HG03175 (cell line): ENCODE data around the gene C1QTNF8.

ENCODE experiments used
- ATAC-seq: cut with Tn5 transposase; IDR thresholded peaks from one replicate; pipeline ENCODE4 v1.9.1; 2021; ENCODE audit warnings: mild to moderate bottlenecking, moderate library complexity; ENCODE audit not compliant: unreplicated experiment

Gene C1QTNF8

DNA sequence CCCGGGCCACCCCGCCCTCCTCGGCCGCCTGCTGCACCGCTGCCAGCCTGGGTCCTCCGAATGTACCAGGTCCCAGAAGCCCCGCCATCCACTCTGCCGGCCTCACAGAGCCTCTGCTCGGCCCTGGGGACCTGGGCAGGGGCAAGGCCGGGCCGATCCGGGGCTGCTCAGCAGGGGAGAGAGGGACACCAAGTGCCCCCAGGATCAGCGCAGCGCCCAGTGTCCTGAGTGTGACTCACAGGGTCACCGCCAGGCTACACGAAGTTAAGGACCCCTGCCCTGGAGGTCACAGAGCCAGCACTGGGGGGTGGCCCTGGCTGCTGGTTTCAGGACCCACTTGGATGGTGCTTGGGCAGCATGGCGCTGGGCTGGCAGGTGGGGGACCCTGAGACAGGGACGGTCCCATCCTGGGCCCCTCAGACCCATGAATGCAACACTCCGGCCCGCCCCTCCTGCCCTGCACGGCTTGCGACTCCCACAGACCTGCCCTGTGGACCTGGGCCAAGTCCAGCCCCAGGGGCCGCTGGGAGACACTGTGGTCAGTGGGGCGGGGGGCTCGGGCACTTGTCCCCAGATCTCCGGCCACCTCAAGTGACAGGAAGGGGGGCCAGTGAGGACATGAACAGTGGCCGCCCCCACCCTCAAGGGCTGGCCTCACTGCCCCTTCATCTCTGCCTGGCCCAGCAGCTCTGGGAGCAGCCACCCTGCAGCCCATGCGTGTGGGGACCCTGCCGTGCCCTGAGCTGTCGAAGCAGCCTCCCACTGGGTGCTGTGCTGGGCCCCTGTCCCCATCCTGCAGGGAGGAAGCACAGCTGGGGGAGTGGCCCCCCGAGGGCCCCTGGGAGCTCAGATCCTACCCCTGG lies 46.7 kb downstream of the C1QTNF8 start:
- ATAC-seq: no peak

DNA sequence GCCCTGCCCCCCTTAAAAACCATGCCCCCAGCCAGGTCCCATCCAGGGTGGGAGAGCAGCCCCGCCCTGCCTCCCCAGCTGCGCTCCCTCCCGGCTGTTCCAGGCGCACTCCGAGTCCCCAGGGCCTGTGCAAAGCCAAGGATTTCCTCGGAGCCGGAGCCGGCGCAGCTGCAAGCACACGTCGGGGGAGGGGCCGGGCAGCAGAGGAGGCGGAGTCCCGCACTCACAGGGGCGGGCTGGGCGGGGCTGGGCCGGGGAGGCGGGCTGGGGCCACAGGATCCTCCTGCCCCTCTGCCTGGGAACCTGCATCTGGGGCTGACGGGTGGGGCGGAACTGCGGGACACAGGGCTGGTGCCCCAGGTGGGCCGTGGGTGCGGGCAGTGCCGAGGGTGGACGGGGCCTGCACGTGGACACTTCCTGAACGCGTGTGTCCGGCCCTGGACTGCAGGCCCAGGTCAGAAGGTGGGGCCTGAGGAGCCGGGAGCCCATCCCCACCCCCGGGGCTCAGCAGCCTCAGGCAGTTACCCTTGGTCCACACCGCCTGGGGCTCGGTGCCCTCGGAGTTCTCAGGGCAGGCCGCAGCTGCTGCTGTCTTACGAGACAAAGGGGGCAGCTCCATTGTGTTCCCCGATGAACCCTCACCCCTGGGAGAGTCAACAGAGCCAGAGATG lies 47.5 kb downstream of the C1QTNF8 start:
- ATAC-seq: no peak

DNA sequence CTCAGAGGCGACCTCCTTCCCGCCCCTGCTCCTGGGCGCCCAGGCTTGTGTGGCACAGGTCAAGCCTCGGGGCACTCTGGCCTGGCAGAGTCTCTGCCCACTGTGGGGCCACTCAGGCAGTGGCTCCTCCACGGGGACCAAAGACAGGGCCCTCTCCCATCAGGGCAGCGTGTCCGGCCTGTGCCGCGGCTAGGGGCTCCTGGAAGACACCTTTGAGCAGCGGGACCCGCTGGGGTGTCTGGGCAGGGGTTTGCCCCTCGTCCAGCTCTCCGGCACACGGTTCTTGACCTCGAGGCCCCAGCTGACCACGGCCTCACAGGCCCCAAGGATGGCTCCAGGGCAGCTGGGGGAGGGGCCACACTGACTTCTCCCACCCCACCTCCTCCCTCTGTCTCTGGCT lies 48.2 kb downstream of the C1QTNF8 start:
- ATAC-seq: no peak

DNA sequence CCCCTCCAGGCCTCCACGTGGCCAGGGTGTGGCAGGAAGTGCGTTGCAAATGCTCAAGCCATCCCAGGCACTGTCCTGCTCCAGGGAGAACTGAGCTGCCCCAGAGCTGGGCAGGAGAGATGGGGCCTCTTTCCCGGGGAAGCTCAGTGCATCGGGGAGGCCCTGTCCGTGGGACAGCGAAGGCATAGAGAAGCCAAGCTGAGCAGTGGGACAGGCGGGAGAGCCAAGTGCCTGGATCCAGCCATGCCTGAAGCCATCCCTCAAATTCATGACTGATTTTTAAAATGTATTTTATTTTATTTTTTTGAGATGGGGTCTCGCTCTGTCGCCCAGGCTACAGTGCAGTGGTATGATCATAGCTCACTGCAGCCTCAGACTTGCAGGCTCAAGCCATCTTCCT lies 48.9 kb downstream of the C1QTNF8 start:
- ATAC-seq: no peak

DNA sequence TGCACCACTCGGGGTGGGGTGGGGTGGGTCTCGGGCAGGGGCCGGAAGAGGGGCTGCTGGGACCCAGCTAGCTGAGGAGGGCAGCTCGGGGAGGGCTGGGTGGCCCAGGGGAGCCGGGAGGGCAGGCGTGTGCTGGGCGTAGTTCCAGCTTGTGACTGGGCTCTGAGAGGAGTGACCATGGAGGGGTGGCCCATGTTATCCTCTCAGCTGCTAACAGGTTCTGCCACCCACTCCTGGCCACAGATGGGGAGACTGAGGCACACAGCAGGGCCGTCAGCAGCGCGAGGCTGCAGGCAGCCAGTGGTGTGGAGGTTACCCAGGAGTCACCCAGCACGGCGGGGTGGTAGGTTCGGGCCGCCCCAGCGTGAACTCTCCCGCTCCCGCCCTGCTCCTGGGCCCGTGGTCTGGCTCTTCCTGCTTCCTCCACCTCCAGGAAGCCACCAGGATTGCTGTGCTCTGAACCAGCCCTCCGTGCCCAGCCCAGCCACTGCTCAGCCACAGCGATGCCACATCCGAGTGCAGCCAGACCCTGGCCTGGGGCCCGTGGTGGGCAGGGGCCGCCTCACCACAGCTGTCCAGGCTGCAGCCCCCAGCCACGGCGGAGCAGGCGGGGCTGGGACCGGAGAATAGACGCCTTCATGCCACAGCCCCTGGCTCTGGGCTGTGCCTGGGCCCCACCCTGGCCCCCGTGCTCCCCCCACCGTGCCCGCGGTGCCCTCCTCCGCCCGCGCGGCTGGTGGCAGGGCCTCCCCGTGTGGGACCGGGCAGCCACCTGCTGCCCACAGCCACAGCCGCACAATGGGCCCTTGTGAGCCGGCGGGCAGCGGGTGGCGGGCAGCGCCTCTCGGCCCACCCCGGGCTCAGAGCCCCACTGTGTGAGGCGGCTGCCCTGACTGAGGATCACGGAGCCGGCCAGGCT lies 49.8 kb downstream of the C1QTNF8 start:
- ATAC-seq: no peak

DNA sequence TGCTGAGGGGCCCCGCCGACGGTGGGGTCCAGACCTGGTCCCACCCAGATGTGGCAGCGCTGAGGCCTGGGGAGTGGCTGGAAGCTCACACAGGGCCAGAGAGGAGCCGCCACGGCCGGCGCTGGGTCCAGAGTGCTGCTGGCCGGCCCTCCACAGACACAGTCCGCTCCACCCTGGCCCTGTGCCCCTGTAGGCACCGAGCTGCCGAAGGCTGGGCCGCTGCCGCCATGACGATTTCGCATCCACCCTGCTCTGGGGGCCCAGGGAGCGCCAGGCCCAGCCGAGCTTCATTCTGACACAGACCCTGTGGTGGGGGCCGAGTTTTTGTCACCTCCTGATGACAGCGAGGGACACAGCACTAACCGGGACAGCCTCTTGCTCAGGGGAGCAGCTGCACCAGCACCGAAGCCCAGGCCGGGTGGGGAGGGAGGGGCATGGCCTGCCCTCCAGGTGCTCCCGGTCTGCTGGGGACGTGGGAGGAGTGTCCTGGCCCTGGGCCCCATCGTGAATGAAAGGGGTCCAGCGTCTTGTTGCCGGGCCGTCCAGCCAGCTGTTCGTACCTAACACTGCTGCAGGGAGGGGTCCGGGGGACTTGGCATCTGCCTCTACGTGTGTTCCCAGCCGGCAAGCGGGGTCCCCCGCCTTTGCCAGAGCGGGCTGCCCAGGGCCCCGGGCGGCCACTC lies 50.6 kb downstream of the C1QTNF8 start:
- ATAC-seq: no peak

DNA sequence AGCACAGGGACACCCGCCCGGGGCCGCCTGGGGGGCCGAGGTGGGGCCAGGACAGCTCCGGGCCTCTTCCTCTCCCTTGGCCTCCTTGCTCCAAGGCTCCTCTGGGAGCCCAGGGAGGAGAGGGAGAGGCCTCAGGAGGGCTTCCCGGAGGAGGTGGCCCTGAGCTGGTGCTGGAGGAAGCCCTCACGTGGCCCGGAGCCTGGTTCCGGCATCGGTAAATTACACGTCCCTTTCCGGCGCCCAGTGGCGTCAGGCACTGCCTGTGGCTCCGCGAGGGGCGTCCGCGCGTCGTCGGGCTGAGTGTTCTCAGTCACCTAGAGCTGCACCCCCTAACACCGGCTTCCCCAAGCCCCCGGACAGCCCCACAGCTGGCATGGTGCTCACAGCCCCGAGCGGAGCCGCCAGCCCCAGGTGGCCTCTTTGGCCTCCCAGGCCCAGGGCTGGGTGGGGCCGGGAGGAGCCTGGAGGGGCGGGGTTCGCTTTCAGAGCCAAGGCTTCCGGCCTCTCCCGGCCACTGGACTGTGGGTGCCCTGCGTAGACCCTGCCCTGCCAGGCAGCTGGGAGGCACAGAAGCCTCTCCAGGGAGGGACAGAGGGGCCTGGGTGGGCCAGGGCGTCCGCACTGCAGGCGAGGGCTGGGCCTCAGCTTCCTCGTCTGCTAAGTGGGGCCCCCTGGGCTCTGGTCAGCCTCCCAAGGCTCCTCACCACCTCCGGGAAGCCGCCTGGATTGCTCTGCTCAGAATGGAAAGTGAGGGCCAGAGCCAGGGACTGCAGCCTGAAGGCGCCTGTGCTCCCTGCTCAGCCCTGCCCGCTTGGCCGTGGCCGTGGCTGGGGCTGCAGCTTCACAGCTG lies 51.4 kb downstream of the C1QTNF8 start:
- ATAC-seq: no peak

DNA sequence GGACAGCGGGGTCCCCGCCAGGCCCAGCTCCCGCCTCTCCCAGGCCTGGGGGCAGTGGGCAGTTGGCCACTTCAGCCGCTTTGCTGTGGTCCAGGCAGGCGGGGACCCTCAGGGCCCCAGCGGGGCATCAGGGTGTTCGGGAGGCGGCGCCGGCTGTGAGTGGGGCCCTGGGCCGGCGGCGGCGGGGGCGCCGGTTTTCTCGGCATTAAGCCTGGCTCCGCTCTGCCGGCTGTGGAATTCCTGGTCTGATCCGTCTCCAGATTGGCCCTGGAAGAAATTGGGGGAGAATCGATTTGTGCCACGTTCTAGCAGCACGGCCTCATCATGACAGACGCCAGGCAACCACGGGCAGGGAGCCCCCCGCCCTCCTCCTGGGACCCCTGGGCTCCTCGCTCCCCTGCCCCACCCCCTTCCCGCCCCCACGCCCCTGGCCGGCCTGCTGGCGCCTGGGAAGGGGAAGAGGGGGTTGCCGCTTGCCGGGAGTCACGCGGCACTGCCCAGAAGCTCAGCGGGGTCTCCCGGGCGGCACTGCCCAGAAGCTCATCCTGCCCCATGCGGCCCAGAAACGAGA lies 52.1 kb downstream of the C1QTNF8 start:
- ATAC-seq: no peak

DNA sequence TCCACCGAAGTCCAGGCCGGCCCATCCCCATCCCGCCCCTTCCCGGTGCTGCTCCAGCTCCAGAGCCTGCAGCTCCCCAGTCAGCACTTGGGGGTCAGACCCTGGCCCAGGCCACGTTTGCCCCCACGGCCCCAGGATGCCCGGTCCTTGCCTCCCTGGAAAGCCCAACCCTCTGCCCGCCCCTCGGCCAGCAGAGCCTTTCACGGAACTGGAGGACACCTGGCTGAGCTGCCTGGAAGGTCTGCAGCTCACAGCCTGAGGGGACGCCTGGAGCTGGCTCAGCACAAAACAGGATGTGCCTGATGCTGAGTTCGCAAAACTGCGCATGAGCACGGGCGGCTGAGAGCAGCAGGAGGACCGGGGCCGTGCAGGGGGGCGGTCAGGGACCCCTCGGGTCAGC lies 53.2 kb downstream of the C1QTNF8 start:
- ATAC-seq: no peak

DNA sequence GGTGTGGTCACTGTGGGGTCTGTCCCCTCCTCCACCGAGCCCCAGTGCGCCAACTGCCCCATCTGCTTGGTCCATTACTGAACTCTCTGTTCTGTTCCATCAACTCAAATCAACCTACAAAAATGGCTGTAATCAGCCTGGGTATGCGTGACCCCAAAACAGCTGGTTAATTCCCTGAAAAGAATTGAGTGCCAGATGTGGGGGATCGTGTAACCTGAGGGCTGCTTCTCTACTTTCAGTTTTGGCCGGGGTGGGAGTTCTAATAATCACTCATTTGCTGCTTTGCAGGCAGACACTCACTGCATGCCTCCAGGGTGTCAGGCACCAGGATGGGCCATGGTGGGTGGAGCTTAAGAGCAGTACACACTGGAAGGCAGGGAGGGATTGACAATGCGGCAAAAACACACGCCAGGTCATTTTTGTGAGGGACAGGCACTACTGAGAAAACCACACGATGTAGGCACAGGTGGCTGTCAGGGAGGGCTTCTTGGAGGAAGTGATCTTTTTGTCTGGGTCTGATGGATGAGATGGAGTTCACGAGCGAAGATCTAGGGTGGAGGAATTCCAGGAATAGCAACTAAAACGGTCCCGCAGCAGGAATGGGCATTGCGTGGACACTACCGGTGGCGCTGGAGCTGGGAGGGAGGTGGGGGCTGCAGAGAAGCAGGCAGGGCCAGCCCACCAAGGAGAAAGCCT lies 53.8 kb downstream of the C1QTNF8 start:
- no peak for ATAC-seq

DNA sequence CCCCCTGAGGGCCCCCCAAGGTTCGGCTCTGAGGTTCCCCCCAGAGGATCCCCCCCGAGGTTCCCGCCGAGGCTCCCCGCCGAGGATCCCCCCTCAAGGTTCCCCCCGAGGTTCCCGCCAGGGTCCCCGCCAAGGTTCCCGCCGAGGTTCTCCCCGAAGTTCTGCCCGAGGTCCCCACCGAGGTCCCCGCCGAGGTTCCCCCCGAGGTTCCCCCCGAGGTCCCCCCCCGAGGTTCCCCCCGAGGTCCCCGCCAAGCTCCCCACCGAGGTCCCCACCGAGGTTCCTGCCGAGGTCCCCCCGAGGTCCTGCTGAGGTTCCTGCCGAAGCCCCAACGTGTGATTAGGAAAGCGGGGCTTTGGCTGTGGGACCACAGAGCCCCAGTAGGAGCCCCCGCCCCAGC lies 55.7 kb downstream of the C1QTNF8 start:
- ATAC-seq: no peak

DNA sequence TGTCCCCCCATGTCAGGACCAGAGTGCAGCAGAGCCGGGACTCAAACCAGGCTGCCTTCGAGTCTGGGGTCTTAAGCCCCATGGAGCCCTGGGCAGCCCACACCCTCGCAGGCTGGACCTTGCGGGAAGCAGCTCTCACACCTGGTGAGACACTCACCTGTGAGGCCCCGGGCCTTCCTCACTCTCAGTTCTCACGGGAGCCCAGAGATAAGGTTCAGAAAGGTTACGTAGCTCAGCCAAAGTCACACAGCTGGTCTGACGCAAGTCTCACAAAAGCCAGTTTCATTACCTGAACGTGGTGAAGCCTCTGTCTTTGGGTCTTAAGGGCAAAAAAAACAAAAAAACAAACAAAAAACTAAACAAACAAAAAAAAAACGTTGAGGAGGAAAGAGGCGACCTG lies 56.3 kb downstream of the C1QTNF8 start:
- no peak for ATAC-seq

DNA sequence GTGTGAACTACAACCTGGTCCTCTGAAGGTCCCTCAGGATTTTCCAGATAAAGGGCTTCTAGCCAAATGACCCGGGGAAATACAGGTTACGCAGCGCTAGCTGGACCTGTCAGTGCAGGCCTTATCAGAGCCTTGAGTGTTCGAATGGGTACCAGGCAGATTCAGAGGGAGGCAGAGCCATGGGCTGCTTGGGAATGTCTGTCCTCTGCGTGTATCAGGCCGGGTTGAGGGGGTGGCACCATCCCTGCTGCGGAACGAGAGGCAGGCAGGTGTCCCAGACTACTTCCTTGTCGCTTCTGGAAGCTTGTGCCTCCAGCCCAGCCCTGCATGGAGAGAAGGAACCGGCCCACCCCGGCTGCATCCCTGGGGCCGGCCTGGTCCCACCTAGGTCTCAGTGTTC lies 57.1 kb downstream of the C1QTNF8 start:
- ATAC-seq: no peak
